Endothelial cell of umbilical vein (primary cell): ENCODE data around the gene GBP4.
"Not testable (repeated sequence)": the region's sequence is repeated elsewhere in the genome, so short reads cannot be mapped to it uniquely, and the experiment has no call there.

Experiments used
- CTCF ChIP-seq, 2 donors: IDR thresholded peaks; 1 replicate in 1 of 2; 2 replicates in 1 of 2; pipeline ENCODE4 v1.5.1; 2011; ENCODE audit warnings: low read length in 2 of 2, mild to moderate bottlenecking in 2 of 2, moderate library complexity in 2 of 2, control low read depth in 1 of 2, inconsistent platforms in 1 of 2, low read depth in 1 of 2; ENCODE audit not compliant: insufficient read depth in 1 of 2; ENCODE audit errors: extremely low read depth in 1 of 2
- EZH2 ChIP-seq: IDR thresholded peaks from 2 replicates; pipeline ENCODE4 v1.6.1; 2012; ENCODE audit warnings: borderline replicate concordance, low read depth, mild to moderate bottlenecking, moderate library complexity, low read length, inconsistent platforms; ENCODE audit not compliant: severe bottlenecking
- FOS ChIP-seq: IDR thresholded peaks from 2 replicates; pipeline ENCODE4 v1.6.1; 2011; ENCODE audit warnings: mild to moderate bottlenecking, low read length, moderate library complexity, borderline replicate concordance; ENCODE audit not compliant: insufficient read depth
- POLR2A ChIP-seq: IDR thresholded peaks from 2 replicates; pipeline ENCODE4 v1.6.1; 2012; ENCODE audit warnings: low read depth, mild to moderate bottlenecking, control low read depth, low read length
- POLR2AphosphoS5 ChIP-seq: IDR thresholded peaks from 2 replicates; pipeline ENCODE4 v1.6.1; 2012; ENCODE audit warnings: low read depth, mild to moderate bottlenecking, control low read depth, low read length, moderate library complexity; ENCODE audit not compliant: insufficient read depth

GRCh38 chr1:89218941-89219340, 20.2 kb upstream of the GBP4 start:
- not testable (repeated sequence) for TF ChIP-seq POLR2A; CTCF (IDR thresholded peaks at IDR 0.05; ENCODE audit: extremely low read depth in 1 of 2, insufficient read depth in 1 of 2, low read depth in 1 of 2, low read length in 2 of 2); POLR2AphosphoS5; EZH2; FOS
